IPS DF 4.7 (cell line): ENCODE results near the gene FBXO4.
"Not testable (repeated sequence)": the region's sequence is repeated elsewhere in the genome, so short reads cannot be mapped to it uniquely, and the experiment has no call there.

ENCODE experiments used
- DNase-seq: peaks from one replicate; pipeline ENCODE4 v3.0.0-alpha.2; 2013; ENCODE audit warnings: low spot score; ENCODE audit errors: extremely low read depth

Gene FBXO4

DNA sequence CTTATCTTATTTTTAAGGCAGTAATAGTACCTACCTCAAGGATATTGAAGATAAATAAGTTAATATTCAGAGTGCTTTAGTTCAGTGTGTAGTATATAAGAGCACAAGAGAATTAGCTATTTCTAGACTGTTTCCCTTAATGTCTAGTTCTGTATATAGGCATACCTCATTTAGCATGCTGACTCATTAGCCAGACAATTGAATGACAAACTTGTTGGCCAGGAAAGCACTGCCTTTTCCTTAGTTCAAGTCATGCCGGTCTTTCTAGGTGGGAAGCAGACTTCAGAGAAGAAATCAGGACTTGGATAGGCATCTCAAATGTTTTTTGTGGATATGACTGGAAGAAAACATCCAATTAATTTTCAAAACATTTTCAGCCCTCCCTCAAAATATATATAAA, 3.2 kb upstream of the FBXO4 start:
- DNase-seq = no peak

DNA sequence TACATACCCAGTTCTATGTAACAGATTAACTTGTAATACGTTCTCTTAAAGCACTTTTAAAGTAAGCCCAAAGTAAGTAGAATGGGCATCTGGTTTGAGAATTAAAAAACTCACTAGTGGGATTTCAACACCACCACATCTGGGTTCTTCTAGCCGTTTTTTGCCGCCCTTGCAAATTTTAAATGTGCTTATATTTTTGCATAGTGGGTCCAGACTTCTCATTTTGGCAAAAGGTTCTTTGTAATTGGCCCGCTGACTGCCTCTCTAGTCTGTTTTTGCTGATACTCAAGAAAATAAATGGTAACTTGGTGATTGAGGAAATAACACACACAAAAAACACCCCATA, 582 bp upstream of the FBXO4 start:
- DNase-seq = no peak

DNA sequence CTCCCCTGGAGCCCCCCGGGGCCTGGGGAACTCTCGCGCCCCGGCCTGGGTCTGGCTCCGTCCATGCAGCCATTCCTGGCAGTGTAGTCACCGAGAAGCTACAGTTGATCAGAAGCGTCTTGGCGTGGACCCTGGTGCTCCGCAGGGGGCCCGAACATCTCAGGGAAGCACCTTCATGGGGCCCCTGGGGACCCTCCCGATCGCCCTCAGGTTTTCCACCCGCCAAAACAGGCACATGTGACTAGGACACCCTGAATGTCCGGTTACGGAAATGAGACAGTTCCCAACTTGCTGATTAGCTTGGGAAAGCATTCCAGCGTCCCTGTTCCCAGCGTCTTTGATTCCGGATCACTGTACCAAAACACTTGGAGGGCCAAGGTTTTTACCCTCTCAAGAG, 472 bp downstream of the FBXO4 start:
- DNase-seq = no peak

DNA sequence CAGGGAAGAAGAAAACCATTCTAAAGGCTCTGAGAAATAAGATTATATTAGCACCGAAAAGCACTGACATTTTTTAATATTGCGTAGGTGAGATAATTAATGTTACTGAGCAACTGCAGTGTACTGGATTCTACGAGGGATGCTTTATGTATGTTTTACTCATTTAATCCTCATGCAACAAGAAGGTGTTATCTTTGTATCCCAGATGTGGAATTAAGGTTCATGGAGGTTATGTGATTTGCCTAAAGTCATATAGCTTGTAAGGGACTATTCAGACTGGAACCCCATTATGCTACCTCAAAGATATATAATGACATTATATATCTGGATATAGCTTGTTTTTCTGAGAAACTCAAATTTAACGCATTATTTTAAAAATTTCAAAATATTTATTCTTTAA, 2.5 kb downstream of the FBXO4 start:
- DNase-seq = no peak

GRCh38 chr5:41929035-41929434, 4.0 kb downstream of the FBXO4 start:
- DNase-seq = no peak

GRCh38 chr5:41932770-41933169, 7.7 kb downstream of the FBXO4 start:
- DNase-seq = no peak

DNA sequence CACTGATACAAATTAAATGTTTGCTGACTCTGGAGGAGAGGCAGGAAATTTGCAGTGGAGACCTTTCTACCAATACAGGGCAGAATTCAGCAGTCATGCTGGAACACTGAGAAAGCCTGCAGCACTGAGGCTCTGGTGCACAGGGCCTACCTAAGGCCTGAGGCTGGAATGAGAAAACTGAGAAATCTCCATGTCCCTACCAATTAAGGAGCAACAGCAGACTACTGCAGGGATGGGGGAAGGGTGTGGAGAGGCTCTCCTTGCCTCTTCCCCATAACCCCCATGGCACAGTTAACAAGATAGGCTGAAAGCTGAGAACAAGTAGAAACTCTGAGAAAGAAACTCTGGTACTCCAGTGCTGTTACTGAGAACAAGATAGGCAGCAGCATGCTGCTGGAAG, 10.5 kb downstream of the FBXO4 start:
- DNase-seq = no peak

GRCh38 chr5:41940641-41941040, 15.6 kb downstream of the FBXO4 start:
- DNase-seq = no peak

DNA sequence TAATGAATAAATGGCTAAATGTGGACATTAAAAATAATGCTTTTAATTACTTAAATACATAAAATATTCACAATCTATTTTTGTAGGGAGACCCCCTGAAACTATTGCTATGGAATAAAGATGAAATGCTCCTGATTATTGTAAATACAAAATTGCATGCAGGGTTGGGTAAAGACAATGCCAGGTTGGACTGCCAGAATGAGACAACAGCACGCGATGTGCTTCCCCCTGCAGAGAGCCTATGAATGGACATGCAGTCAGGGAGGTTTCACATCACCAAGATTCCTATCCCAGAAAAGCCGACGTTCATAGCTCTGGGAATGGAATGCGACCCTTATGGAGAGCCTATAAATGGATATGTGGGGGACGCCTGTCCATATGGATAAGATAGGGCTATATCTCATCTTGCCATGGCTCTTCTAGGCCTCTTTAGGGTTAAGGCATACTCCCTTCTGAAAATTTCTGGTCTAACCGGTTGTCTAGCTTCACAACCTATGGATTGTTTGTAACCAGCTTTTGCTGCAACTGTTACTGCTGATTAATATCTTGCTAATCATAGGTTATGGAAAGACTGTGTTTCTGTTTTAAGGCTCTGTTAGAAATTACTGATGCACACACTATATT, 20.4 kb downstream of the FBXO4 start:
- not testable (repeated sequence) for DNase-seq

GRCh38 chr5:41951224-41951623, 26.1 kb downstream of the FBXO4 start:
- DNase-seq = no peak

DNA sequence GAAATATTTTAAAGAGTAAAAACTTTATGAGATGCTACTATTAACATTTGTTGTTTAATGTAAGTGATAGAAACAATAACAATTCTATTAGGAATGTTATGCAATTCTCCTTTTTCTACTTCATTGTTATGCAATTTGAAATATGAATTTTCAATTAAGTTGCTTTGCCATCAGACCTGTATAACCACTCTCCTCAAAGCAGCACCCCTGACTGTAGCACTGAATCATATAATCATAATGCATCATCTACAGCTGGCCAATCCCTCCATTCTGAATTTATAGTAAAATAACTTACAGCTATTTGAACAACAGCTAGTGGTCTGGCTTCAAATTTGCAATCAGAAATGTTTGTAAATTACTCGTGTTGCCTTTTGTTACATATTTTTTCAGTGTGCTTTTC, 29.2 kb downstream of the FBXO4 start:
- DNase-seq = no peak

GRCh38 chr5:41955432-41956024, 30.4 kb downstream of the FBXO4 start:
- no peak for DNase-seq

- DNase-seq = no peak
Measured at GRCh38 chr5:41956943-41957342, 31.9 kb downstream of the FBXO4 start.

DNA sequence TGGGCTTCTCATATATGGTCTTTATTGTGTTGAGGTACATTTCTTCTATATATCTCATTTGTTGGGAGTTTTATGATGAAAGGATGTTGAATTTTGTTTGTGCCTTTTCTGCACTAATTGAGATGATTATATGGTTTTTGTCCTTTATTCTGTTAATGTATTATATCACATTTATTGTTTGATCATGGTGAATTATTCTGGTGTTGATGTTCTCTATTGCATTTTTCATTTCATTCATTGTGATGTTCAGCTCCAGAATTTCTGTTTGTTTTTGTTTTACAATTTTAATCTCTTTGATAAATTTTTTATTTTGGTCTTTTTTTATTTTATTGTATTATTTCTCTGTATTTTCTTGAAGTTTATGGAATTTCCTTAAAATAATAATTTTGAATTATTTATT, 35.4 kb downstream of the FBXO4 start:
- no peak for DNase-seq

DNA sequence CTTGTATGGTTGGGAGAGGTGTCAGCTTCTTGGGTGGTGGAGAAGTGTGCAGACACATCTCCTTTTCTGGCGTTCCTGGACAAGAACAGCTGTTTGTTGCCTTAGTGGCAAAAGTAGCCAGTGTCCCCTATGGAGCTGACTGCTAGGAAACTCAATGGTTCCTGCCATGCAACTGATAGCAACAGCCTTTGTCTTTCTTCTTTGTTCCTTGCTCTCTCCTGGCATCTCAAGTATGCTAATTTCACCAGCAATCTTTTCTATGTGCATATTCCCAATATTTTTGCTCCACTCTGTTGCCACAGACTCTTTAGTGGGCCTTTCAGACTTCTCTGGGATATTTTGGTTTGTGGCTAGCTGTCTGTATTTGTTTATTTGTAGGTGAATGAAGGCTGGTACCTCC, 36.7 kb downstream of the FBXO4 start:
- no peak for DNase-seq

DNA sequence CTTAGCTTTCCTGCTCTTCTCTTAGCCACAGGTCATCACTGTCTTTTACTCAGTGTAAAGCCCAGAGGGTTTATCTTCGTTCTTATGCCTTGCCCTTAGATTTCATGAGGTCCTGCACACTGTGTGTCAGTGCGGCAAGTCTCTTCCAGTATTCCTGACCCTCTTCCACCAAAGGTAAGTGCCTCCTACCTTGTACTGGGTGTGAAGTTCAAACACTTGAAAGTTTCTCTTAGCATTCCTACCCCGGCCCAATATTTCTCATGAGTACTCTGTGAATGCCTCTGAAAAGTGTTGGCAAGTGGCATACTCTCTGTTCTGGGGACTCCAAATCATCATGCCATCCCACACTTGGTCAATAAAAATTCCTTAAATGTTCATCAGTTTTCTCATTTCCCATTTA, 37.4 kb downstream of the FBXO4 start:
- DNase-seq = no peak

GRCh38 chr5:41966401-41967105, 41.5 kb downstream of the FBXO4 start:
- no peak for DNase-seq

DNA sequence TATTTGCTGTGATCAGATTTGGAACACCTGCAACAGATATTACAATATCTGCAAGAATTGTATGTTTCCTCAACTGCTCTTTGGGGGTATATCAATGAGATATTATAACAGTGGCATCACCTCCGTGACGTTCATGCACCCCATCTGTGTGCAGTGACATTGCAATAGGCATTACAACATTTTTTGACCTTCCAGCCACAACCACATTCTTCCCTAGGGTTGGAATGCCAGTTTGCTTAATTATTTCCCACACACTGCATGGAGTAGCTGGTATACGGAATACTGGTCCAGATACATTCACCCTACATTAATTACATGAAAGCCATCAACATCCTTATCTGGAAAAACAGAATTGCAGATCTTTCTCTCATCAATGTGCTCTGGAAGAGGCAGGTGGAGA, 42.3 kb downstream of the FBXO4 start:
- no peak for DNase-seq

- DNase-seq = no peak
Measured at GRCh38 chr5:41968153-41968723, 43.2 kb downstream of the FBXO4 start.

DNA sequence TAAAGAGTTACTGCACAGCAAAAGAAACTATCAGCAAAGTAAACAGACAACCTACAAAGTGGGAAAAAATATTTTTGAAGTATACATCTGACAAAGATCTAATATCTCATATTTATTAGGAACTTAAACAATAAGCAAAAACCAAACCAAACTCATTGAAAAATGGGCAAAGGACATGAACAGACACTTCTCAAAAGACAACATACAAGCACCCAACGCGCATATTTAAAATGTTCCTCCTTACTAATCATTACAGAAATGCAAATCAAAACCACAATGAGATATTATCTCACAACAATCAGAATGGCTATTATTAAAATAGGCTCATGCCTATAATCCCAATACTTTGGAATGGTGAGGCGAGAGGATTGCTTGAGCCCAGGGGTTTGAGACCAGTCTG, 48.0 kb downstream of the FBXO4 start:
- DNase-seq = no peak

- DNase-seq = no peak
Measured at GRCh38 chr5:41973887-41974286, 48.8 kb downstream of the FBXO4 start.

DNA sequence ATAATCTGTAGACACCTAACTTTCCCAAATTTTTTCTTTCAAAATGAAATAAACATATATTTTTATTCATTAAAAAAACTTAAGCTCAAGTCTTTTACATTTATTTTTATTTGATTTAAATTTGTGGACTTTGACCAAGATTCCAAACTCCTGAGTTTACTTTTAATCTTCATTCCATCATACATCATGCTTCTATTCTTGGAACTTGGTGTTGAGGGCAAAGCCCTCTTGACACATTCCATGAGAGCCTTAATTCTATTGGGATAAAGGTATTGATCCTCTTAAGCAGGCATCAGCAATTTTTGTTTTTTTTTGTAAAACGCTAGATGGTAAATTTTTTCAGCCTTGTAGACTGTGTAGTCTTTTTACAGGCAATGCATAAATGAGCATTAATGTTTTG, 53.6 kb downstream of the FBXO4 start:
- DNase-seq = no peak

DNA sequence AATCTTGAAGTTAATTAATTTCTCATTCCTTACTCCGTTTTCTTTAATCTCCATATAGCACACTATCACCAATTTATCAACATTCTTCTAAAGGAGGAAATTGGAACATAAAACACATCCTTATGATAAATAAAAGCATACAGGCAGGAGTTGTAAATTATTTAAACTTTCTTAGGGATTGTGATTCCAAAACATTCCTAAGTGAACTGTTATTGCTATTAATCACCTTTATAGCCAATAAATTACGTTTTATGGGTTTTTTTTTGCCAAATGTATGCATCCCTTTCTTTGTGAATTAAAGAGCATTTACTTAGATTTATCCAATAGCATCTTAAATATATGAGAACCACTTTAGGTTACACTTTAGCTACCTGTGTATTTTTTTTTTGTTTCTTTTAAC, 55.3 kb downstream of the FBXO4 start:
- DNase-seq = no peak
